Measurements from ENCODE around the gene GPR157. TPM values are rescaled to one million over a fixed set of nuclear protein-coding genes. Genes with fewer than 3 reads are reported as not detected.

The GPR157 gene
- total RNA-seq (2014; rRNA removed; shearing (Covaris generic)) (1.1 and 1.4 TPM in 2 replicates), total RNA-seq (2022) (4.1 and 5.4 TPM in 2 replicates), Bru-seq, nascent RNA (percentile 36 among the genes with signal in this experiment), BruChase-seq, experiment 1, labeled RNA remaining after a 6-hour chase (percentile 37 among the genes with signal in this experiment), BruChase-seq, experiment 2, labeled RNA remaining after a 2-hour chase (percentile 38 among the genes with signal in this experiment)
- long read RNA-seq, partial matches to known transcripts: 0 of 1 reads
- long read RNA-seq, other reads (novel, unspliced or antisense): 1 of 1 reads

- DNase-seq (ENCODE audit: low spot score): peak; percentile 87
- Histone ChIP-seq H3K27ac (ENCODE audit: low read depth, low read length, poor library complexity, severe bottlenecking) (no peak within 1 kb of the TSS), H3K9me2 (ENCODE audit: insufficient read depth, low read length) (no peaks in the 10 kb centered on the region), H3K4me1 (ENCODE audit: insufficient read depth, low read length, poor library complexity, severe bottlenecking) (peaks cover 51% of the 10 kb centered on the region), H3K79me2 (ENCODE audit: insufficient read depth, low read depth, low read length) (no peaks in the 10 kb centered on the region), H3K4me2 (ENCODE audit: low read length) (peak within 1 kb of the TSS; percentile 86), H3K4me3 (ENCODE audit: low read depth, low read length, poor library complexity, severe bottlenecking) (peak within 1 kb of the TSS; percentile 71), H3K9me3 (ENCODE audit: low read length) (no peaks in the 10 kb centered on the region), H2AFZ (ENCODE audit: low read length) (peak within 1 kb of the TSS; percentile 84), H4K20me1 (ENCODE audit: insufficient read depth, low read length) (no peaks in the 10 kb centered on the region), H3K36me3 (ENCODE audit: insufficient read depth, low read length) (no peaks in the 10 kb centered on the region)
- no TSS peak for BruUV-seq (replicated peaks)
- ChIA-PET CTCF (ENCODE audit: unreplicated experiment) (interaction anchor here (0.8 to 1.2 kb wide), 2 partner anchors 119 to 124 kb away, joined by 3 to 6 read pairs; no protein-coding TSS in a partner anchor), POLR2A (interaction anchor here (0.7 to 1.3 kb wide), 5 partner anchors 13 to 255 kb away, joined by 3 to 8 read pairs (median 3); no protein-coding TSS in a partner anchor)
- intact Hi-C loops (cut with micrococcal nuclease; ENCODE audit: unreplicated experiment): no loop called here
- TF ChIP-seq EZH2phosphoT487 (IDR thresholded peaks at IDR 0.05; ENCODE audit: borderline replicate concordance, low read depth, low read length) (no peak), CTCF (conservative IDR thresholded peaks at IDR 0.05; ENCODE audit: low read length) (0 out of 2 replicates have a peak, but pooled peaks have one; percentile 15)
These were observed at the start of gene GPR157 for GRCh38 chr1:9128520-9129265. GPR157 (minus strand) TSS chr1:9129102; CDS start chr1:9129027, 75 bp downstream.

GRCh38 chr1:9174762-9175161 is 45.9 kb upstream of the GPR157 start:
- Histone ChIP-seq H2AFZ (ENCODE audit: low read length) (no peak overlapping the region), H4K20me1 (ENCODE audit: insufficient read depth, low read length) (no peaks in the 10 kb centered on the region; the same call in 1 of the 2 replicates), H3K4me2 (ENCODE audit: low read length) (no peak overlapping the region), H3K4me3 (ENCODE audit: low read depth, low read length, poor library complexity, severe bottlenecking) (no peak overlapping the region), H3K36me3 (ENCODE audit: insufficient read depth, low read length) (no peaks in the 10 kb centered on the region), H3K79me2 (ENCODE audit: insufficient read depth, low read depth, low read length) (no peaks in the 10 kb centered on the region), H3K4me1 (ENCODE audit: insufficient read depth, low read length, poor library complexity, severe bottlenecking) (peaks cover 8% of the 10 kb centered on the region), H3K9me3 (ENCODE audit: low read length) (no peaks in the 10 kb centered on the region), H3K9me2 (ENCODE audit: insufficient read depth, low read length) (no peaks in the 10 kb centered on the region), H3K27ac (ENCODE audit: low read depth, low read length, poor library complexity, severe bottlenecking) (no peak overlapping the region)
- BruUV-seq (replicated peaks): no TSS peak
- TF ChIP-seq EZH2phosphoT487 (IDR thresholded peaks at IDR 0.05; ENCODE audit: borderline replicate concordance, low read depth, low read length) (no peak), CTCF (conservative IDR thresholded peaks at IDR 0.05; ENCODE audit: low read length) (no peak)
- CTCF ChIA-PET (ENCODE audit: unreplicated experiment): no interaction called here
- intact Hi-C loops (cut with micrococcal nuclease; ENCODE audit: unreplicated experiment): no loop called here
- POLR2A ChIA-PET: no interaction called here
- no peak for DNase-seq (ENCODE audit: low spot score)
